Loucy (cell line): ENCODE results near the gene ENTPD2.
A peak's percentile ranks its signal among the peaks of the same experiment; 100 is the strongest.
"Not testable (repeated sequence)": the region's sequence is repeated elsewhere in the genome, so short reads cannot be mapped to it uniquely, and the experiment has no call there.

Experiments used
- H2AFZ ChIP-seq: fragments of 200-600 bp; sonication (generic); 2 replicates; pipeline ENCODE4 v1.6.0; 2016; ENCODE audit warnings: antibody characterized with exemption, mild to moderate bottlenecking, low read length, moderate library complexity
- H3F3A ChIP-seq: fragments of 200-600 bp; 2 replicates; pipeline ENCODE4 v1.6.0; 2016; ENCODE audit warnings: antibody characterized with exemption, low read depth, mild to moderate bottlenecking
- H3K27me3 ChIP-seq: fragments of 200-600 bp; sonication (generic); 2 replicates; pipeline ENCODE4 v1.6.1; 2014; ENCODE audit warnings: low read length, mild to moderate bottlenecking; ENCODE audit not compliant: insufficient read depth, poor library complexity, severe bottlenecking
- H3K36me3 ChIP-seq: fragments of 200-600 bp; sonication (generic); 2 replicates; pipeline ENCODE4 v1.6.1; 2016; ENCODE audit warnings: low read length; ENCODE audit not compliant: insufficient read depth
- H3K4me1 ChIP-seq: fragments of 200-600 bp; sonication (generic); 2 replicates; pipeline ENCODE4 v1.5.1; 2014; ENCODE audit warnings: low read length, mild to moderate bottlenecking; ENCODE audit not compliant: insufficient read depth, poor library complexity, severe bottlenecking
- H3K4me2 ChIP-seq: fragments of 200-600 bp; sonication (generic); 2 replicates; pipeline ENCODE4 v1.6.0; 2014; ENCODE audit warnings: antibody characterized with exemption, low read length, low read depth, mild to moderate bottlenecking; ENCODE audit not compliant: poor library complexity, severe bottlenecking
- H3K4me3 ChIP-seq: fragments of 200-600 bp; sonication (generic); 2 replicates; pipeline ENCODE4 v1.5.1; 2014; ENCODE audit warnings: low read length, mild to moderate bottlenecking, mixed read lengths; ENCODE audit not compliant: poor library complexity, severe bottlenecking
- H3K79me2 ChIP-seq: fragments of 200-600 bp; sonication (generic); 2 replicates; pipeline ENCODE4 v1.6.1; 2014; ENCODE audit warnings: low read length; ENCODE audit not compliant: insufficient read depth
- H3K9ac ChIP-seq: fragments of 200-600 bp; sonication (generic); 2 replicates; pipeline ENCODE4 v1.6.0; 2014; ENCODE audit warnings: mild to moderate bottlenecking, low read depth, low read length, moderate library complexity; ENCODE audit not compliant: poor library complexity, severe bottlenecking
- H3K9me2 ChIP-seq: fragments of 200-600 bp; sonication (generic); replicated peaks from 2 replicates; pipeline ENCODE4 v1.6.1; 2016; ENCODE audit warnings: low read depth, low read length, mixed read lengths
- H3K9me3 ChIP-seq: fragments of 200-600 bp; sonication (generic); 2 replicates; pipeline ENCODE4 v1.6.1; 2014; ENCODE audit warnings: mild to moderate bottlenecking, antibody characterized with exemption, low read length, low read depth; ENCODE audit not compliant: insufficient read depth
- H4K20me1 ChIP-seq: fragments of 200-600 bp; sonication (generic); 2 replicates; pipeline ENCODE4 v1.6.0; 2014; ENCODE audit warnings: antibody characterized with exemption, low read length, mild to moderate bottlenecking; ENCODE audit not compliant: insufficient read depth, poor library complexity, severe bottlenecking
- EZH2phosphoT487 ChIP-seq: fragments of 200-600 bp; IDR thresholded peaks from 2 replicates; pipeline ENCODE4 v1.6.1; 2018; ENCODE audit warnings: antibody characterized with exemption, mild to moderate bottlenecking, moderate library complexity, borderline replicate concordance
- TF ChIP-seq, protein P1 (sequence below): fragments of 200-600 bp; sonication (generic); conservative IDR thresholded peaks from 2 replicates; pipeline ENCODE4 v1.5.1; 2014; ENCODE audit warnings: mild to moderate bottlenecking, antibody characterized with exemption, low read length

The ENTPD2 gene

DNA sequence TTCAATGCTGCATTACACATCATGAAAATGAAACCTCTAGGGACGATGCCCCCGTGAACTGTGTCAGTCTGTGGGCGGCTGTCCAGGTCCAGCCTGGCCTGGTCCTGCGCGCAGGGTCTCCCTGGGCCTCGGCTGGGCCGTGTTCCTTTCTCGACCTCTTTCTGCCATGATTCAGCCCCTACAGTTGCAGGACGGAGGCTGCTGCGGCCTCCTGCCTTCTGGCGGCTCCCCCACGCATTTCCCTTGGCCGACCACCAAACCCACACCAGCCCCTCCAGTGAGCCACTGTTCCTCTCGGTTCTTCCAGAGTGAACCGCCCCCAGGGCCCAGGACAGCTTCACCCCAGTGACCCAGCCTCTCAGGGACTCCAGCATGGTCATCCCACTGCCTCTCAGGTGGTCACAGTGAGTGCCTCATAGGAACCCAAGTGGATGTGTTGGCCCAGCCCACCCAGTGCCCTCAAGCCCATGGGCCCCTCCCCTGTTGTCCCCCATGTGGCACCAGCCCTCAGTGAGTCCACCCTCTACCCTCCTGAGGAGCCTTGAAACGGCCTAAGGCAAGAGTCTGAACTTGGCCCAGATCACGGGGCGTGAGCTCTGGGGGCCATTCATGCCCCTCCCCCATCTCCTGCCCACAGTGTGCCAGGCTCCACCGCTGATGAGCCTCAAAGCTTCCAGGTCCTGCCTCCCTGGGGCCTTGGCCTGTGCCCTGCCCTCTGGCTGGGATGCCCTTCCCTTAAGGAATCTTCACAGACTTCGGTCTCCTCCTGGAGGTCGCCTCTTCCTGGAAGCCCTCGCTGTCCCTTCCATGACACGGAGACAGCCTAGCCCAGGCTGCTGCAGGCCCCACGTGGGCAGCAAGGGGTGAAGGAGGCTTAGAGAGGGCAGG is 47.5 kb downstream of the ENTPD2 start:
- Histone ChIP-seq H3K9me3 (no peaks in the 10 kb centered on the region), H2AFZ (no peak overlapping the region), H3K9ac (no peak overlapping the region), H3K79me2 (no peaks in the 10 kb centered on the region), H3K27me3 (no peaks in the 10 kb centered on the region), H4K20me1 (no peaks in the 10 kb centered on the region), H3K36me3 (no peaks in the 10 kb centered on the region), H3K4me2 (no peak overlapping the region), H3K4me1 (no peaks in the 10 kb centered on the region), H3F3A (no peaks in the 10 kb centered on the region), H3K4me3 (no peak overlapping the region), H3K9me2 (no peaks in the 10 kb centered on the region)
- no peak for TF ChIP-seq EZH2phosphoT487
- TF ChIP-seq, protein P1, sequence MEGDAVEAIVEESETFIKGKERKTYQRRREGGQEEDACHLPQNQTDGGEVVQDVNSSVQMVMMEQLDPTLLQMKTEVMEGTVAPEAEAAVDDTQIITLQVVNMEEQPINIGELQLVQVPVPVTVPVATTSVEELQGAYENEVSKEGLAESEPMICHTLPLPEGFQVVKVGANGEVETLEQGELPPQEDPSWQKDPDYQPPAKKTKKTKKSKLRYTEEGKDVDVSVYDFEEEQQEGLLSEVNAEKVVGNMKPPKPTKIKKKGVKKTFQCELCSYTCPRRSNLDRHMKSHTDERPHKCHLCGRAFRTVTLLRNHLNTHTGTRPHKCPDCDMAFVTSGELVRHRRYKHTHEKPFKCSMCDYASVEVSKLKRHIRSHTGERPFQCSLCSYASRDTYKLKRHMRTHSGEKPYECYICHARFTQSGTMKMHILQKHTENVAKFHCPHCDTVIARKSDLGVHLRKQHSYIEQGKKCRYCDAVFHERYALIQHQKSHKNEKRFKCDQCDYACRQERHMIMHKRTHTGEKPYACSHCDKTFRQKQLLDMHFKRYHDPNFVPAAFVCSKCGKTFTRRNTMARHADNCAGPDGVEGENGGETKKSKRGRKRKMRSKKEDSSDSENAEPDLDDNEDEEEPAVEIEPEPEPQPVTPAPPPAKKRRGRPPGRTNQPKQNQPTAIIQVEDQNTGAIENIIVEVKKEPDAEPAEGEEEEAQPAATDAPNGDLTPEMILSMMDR: no peak

DNA sequence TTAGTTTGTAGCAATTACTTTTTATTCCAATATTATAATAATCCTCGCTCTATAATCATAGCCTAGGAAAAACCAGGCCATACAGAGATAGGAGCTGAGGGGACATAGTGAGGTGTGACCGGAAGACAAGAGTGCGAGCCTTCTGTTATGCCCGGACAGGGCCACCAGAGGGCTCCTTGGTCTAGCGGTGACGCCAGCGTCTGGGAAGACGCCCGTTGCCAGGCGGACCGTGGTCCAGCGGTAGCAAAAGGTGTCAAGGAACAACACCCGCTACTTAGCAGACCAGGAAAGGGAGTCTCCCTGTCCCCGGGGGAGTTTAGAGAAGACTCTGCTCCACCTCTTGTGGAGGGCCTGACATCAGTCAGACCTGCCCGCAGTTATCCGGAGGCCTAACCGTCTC is 49.6 kb downstream of the ENTPD2 start:
- not testable (repeated sequence) for H3K9me3 ChIP-seq, H4K20me1 ChIP-seq, H3K79me2 ChIP-seq, H3K4me2 ChIP-seq, H3K4me3 ChIP-seq, H3K9me2 ChIP-seq, H3K9ac ChIP-seq, H2AFZ ChIP-seq, H3K27me3 ChIP-seq, H3K4me1 ChIP-seq, H3K36me3 ChIP-seq, H3F3A ChIP-seq
- TF ChIP-seq, protein P1: peak; percentile 22; the same call in 1 of the 2 replicates

- Histone ChIP-seq H3K79me2 (no peaks in the 10 kb centered on the region), H3K4me3 (no peak overlapping the region), H4K20me1 (no peaks in the 10 kb centered on the region), H3F3A (no peaks in the 10 kb centered on the region), H3K4me1 (peaks cover 3% of the 10 kb centered on the region), H3K9ac (no peak overlapping the region), H3K9me3 (no peaks in the 10 kb centered on the region), H2AFZ (no peak overlapping the region), H3K36me3 (no peaks in the 10 kb centered on the region), H3K9me2 (no peaks in the 10 kb centered on the region), H3K27me3 (no peaks in the 10 kb centered on the region), H3K4me2 (no peak overlapping the region)
- TF ChIP-seq, protein P1: no peak
- TF ChIP-seq EZH2phosphoT487: no peak
Observed at GRCh38 chr9:137002646-137003041, 51.2 kb downstream of the ENTPD2 start.
